ENCODE results near the gene RAB3IP.

RAB3IP gene

DNA sequence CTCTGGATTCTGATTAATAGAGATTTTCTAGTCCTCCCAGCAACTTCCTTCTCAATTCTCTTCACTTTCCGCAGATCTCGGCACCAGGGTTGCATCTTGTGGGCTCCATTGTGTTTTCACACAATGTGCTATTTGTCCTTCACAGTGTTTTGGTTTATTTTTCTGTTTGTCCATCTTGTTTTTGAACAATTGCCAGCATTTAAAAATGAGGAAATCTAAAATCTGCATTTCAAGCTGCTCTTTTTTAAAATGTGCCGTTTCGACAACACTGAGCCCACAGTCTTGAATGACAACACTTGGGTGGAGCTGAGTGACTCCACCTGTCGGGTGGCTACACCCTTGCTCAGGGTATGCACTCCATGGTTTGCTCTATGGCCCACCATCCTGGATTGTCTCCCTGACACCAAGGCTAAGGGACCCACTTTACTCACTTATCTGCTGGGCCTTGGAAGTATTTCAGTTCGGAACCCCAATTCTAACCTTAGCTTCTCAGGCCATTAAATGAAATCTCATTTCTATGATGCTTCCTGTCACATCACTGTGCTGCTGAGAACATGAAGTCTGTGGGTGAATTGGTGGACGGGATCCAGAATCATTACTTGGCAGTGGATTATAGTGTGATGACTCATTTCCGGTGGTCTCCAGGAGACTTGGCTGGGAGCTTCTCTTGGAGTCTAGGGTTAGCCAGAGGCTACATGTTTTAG, 82.9 kb downstream of the RAB3IP start:
- peaks cover 4% of the 10 kb centered on the region for H3K27me3 ChIP-seq
- no peaks in the 10 kb centered on the region for H3K4me1 ChIP-seq (ENCODE audit: control insufficient read depth in 1 of 2, insufficient read depth in 1 of 2, low read depth in 1 of 2, low read length in 1 of 2)
- no peak overlapping the region for H3K4me3 ChIP-seq (ENCODE audit: low read depth in 1 of 2, low read length in 1 of 2)
- H3K9me3 ChIP-seq, result no peaks in the 10 kb centered on the region
- TF ChIP-seq, protein P1, sequence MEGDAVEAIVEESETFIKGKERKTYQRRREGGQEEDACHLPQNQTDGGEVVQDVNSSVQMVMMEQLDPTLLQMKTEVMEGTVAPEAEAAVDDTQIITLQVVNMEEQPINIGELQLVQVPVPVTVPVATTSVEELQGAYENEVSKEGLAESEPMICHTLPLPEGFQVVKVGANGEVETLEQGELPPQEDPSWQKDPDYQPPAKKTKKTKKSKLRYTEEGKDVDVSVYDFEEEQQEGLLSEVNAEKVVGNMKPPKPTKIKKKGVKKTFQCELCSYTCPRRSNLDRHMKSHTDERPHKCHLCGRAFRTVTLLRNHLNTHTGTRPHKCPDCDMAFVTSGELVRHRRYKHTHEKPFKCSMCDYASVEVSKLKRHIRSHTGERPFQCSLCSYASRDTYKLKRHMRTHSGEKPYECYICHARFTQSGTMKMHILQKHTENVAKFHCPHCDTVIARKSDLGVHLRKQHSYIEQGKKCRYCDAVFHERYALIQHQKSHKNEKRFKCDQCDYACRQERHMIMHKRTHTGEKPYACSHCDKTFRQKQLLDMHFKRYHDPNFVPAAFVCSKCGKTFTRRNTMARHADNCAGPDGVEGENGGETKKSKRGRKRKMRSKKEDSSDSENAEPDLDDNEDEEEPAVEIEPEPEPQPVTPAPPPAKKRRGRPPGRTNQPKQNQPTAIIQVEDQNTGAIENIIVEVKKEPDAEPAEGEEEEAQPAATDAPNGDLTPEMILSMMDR (IDR thresholded peaks at IDR 0.05), result no peak
- H3K27ac ChIP-seq, result no peak overlapping the region
- H3K36me3 ChIP-seq, result no peaks in the 10 kb centered on the region

DNA sequence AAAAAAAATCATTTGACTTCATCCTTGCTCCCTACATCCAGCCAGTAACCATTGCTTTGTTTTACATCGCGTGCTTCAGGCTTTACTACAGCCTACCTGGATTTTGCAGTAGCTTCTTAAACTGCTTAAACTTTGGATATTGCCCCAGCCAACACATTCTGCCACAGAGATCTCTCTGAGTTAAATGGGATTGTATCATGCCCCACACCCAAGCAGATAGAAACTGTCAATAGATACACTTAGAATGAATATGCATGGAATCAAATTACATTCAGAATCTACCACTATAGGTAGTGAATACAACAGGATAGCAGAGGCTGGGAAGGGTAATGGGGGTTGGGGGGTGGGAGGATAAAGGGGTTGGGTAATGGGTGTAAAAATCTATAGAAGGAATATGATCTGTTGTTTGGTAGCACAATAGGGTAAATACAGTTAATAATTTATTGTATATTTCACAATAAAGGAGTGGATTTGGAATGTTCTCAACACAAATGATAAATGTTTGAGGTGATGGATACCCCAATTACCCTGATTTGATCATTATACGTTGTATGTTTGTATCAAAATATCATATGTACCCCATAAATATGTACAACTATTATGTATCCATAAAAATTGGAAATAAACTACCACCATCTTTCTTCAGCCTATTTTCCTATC, 83.7 kb downstream of the RAB3IP start:
- no peak overlapping the region for H3K4me3 ChIP-seq (ENCODE audit: low read depth in 1 of 2, low read length in 1 of 2)
- H3K4me1 ChIP-seq (ENCODE audit: control insufficient read depth in 1 of 2, insufficient read depth in 1 of 2, low read depth in 1 of 2, low read length in 1 of 2), result no peaks in the 10 kb centered on the region
- no peaks in the 10 kb centered on the region for H3K36me3 ChIP-seq
- no peaks in the 10 kb centered on the region for H3K9me3 ChIP-seq
- TF ChIP-seq, protein P1 (IDR thresholded peaks at IDR 0.05), result no peak
- H3K27me3 ChIP-seq, result peaks cover 4% of the 10 kb centered on the region
- no peak overlapping the region for H3K27ac ChIP-seq

DNA sequence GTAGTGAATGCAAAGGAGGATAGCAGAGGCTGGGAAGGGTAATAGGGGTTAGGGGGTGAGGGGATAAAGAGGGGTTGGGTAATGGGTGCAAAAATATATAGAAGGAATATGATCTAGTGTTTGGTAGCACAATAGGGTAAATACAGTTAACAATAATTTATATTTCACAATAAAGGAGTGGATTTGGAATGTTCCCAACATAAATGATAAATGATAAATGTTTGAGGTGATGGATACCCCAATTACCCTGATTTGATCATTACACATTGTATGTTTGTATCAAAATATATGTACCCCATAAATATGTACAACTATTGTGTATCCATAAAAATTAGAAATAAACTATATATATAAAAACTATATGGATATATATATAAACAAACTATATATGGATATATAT, 85.4 kb downstream of the RAB3IP start:
- H3K4me1 ChIP-seq (ENCODE audit: control insufficient read depth in 1 of 2, insufficient read depth in 1 of 2, low read depth in 1 of 2, low read length in 1 of 2), result no peaks in the 10 kb centered on the region
- TF ChIP-seq, protein P1 (IDR thresholded peaks at IDR 0.05), result no peak

DNA sequence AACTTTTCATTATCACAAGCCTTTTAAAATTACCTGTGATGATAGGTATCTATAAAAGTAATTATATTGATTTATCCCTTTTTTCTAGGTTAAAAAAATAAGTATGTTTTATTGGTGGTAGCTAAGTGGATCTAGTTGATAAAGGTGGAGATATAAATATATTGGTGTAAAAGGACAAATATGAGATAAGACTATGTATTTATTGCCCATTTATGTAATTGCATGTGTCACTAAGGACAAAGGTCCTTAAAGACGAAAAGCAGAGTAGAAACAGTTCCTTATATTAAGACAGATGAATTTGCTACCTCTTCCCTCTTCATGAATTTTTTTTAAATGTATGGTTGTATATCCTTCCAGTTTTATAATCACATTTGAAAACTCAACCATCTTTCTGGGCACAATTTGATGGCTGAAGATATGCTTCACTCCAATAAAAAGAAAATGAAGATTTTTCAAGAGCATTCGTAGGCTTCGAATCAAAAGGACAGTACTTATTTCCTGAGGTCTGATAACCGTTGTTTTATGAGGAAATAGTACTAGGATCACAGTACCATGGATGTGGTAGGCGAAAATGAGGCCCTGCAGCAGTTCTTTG, 86.4 kb downstream of the RAB3IP start, which contains the start of gene MYRFL:
MYRFL (plus strand) TSS at position 262 of the 595 bp plus-strand sequence; CDS start at position 553, 291 bp downstream.
- Histone ChIP-seq H3K27ac (no peak within 1 kb of the TSS), H3K9me3 (no peaks in the 10 kb centered on the region), H3K27me3 (peaks cover 22% of the 10 kb centered on the region), H3K4me1 (ENCODE audit: control insufficient read depth in 1 of 2, insufficient read depth in 1 of 2, low read depth in 1 of 2, low read length in 1 of 2) (no peaks in the 10 kb centered on the region), H3K4me3 (ENCODE audit: low read depth in 1 of 2, low read length in 1 of 2) (no peak within 1 kb of the TSS), H3K36me3 (no peaks in the 10 kb centered on the region)
- TF ChIP-seq, protein P1 (IDR thresholded peaks at IDR 0.05), result no peak

More for the DNA sequence above, 85.4 kb downstream of the RAB3IP start:
- Histone ChIP-seq H3K27me3 (peaks cover 12% of the 10 kb centered on the region), H3K27ac (no peak overlapping the region), H3K4me3 (ENCODE audit: low read depth in 1 of 2, low read length in 1 of 2) (no peak overlapping the region), H3K36me3 (no peaks in the 10 kb centered on the region), H3K9me3 (no peaks in the 10 kb centered on the region)

DNA sequence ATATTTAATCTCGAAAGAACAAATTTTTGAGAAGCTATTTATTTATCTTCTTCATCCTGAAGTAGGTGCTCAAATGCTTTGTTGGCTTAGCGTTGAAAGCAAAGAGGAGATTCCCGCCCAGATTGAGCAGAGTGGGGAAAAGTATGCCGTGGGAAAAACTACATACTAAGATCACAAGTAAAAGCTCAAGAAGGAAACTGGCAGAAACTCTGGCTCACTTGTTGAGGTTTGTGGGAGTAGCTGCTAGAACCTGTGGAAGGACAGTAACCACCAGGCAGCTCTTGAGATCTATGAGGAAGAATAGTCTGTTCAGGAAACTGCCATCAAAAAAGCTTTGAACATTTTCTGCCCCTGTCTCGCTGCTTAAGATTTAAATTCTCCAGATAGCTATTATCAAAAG, 90.2 kb downstream of the RAB3IP start:
- H3K27me3 ChIP-seq, result peaks cover 31% of the 10 kb centered on the region
- no peaks in the 10 kb centered on the region for H3K36me3 ChIP-seq
- no peaks in the 10 kb centered on the region for H3K4me1 ChIP-seq (ENCODE audit: control insufficient read depth in 1 of 2, insufficient read depth in 1 of 2, low read depth in 1 of 2, low read length in 1 of 2)
- TF ChIP-seq, protein P1 (IDR thresholded peaks at IDR 0.05), result no peak
- H3K4me3 ChIP-seq (ENCODE audit: low read depth in 1 of 2, low read length in 1 of 2), result no peak overlapping the region
- H3K27ac ChIP-seq, result no peak overlapping the region
- H3K9me3 ChIP-seq, result no peaks in the 10 kb centered on the region
